ENCODE data around the gene HMOX2.

Gene HMOX2

GRCh38 chr16:4525634-4526277, 49.6 kb downstream of the HMOX2 start:
- POLR2A ChIA-PET = no interaction called here
- DNase-seq (ENCODE audit: extremely low spot score) = no peak
- TF ChIP-seq FOXM1 (IDR thresholded peaks at IDR 0.05; ENCODE audit: borderline replicate concordance) (no peak), ZNF384 (IDR thresholded peaks at IDR 0.05) (no peak)
- CTCF ChIA-PET = interaction anchor here (1.5 kb wide), 1 partner anchor 60 kb away, joined by 5 read pairs; no protein-coding TSS in a partner anchor

DNA sequence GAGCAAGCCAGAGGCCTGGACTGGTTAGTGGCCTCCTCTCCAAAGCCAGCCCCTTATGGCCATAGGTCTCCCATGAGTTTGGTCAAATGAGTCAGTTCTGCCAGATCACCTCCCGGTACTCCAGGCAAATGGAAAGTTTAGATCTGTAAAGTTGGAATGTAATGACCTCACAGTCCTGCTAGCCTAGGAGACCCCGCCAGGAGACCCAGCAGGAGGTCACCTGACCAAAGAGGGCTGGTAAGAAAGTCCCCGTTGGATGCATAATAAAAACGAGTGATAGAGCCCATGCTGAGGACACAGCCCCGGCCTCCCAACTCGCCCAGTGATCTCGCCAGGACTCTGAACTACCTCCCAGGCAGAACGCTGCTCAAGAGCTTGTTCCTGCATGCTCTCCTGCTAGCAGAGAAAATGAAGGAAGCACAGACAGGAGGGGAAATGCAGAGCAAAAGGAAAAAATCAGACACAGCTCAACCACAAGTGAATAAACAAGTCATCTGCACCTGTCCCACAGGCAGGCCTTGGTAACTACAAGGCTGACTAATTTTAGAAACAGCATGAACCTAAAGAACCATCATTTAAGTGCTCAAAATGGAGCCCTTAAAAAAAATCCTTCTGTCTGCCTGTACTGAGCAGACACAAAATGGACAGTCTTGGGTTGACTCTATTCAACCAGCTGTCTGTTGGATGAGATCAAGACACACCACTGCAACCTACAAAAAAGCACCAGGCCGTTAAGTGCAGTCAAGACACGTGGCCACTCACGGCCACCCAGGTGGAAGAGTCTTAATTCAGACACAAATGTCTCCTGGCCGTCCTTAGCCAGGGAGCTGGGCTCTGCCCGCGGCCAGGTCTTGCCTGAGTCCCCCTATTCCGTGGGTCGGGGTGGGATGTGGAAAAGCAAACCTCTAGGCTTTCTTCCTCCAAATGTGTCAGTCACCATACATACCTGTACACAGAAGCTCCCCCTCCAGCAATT, 53.2 kb downstream of the HMOX2 start:
- DNase-seq (ENCODE audit: extremely low spot score) = peak; percentile 37
- CTCF ChIA-PET = interaction anchor here (1.6 kb wide), 1 partner anchor 11 kb away, joined by 4 read pairs; no protein-coding TSS in a partner anchor
- POLR2A ChIA-PET = no interaction called here
- TF ChIP-seq, protein P1, sequence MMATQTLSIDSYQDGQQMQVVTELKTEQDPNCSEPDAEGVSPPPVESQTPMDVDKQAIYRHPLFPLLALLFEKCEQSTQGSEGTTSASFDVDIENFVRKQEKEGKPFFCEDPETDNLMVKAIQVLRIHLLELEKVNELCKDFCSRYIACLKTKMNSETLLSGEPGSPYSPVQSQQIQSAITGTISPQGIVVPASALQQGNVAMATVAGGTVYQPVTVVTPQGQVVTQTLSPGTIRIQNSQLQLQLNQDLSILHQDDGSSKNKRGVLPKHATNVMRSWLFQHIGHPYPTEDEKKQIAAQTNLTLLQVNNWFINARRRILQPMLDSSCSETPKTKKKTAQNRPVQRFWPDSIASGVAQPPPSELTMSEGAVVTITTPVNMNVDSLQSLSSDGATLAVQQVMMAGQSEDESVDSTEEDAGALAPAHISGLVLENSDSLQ (IDR thresholded peaks at IDR 0.05) = no peak; the same call in 1 of the 2 replicates
- TF ChIP-seq BHLHE40 (IDR thresholded peaks at IDR 0.05; ENCODE audit: borderline replicate concordance) (no peak), TARDBP (IDR thresholded peaks at IDR 0.05) (no peak), CTBP1 (IDR thresholded peaks at IDR 0.05; ENCODE audit: borderline replicate concordance) (no peak), LEF1 (IDR thresholded peaks at IDR 0.05; ENCODE audit: borderline replicate concordance) (no peak), ELF4 (IDR thresholded peaks at IDR 0.05) (no peak), FOXA1 (IDR thresholded peaks at IDR 0.05) (no peak)

DNA sequence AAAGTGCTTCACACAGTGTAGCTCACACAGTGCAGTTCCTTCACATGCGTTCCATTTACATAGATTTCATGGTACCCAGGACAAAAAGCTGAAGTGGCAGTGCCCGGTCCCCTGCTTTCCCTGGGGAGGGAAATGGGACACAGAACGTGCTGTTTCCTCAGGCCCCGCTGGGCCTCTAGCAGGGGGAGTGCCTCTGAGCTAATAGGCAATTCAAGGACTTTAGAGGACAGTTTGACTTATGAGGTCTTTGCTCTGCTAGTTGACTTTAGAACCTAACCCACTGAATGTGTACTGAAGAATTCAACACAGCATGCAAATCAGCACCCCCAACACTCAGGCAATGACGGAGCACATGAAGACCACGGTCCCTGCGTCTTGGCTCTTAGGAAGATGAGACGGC, 55.6 kb downstream of the HMOX2 start:
- ChIA-PET POLR2A (interaction anchor here (1.0 kb wide), 1 partner anchor 86 kb away, joined by 3 read pairs; no protein-coding TSS in a partner anchor), CTCF (interaction anchor here (1.2 kb wide), 1 partner anchor 14 kb away, joined by 4 read pairs; no protein-coding TSS in a partner anchor)
- no peak for DNase-seq (ENCODE audit: extremely low spot score)
- TF ChIP-seq LEF1 (IDR thresholded peaks at IDR 0.05; ENCODE audit: borderline replicate concordance) (no peak), TARDBP (IDR thresholded peaks at IDR 0.05) (no peak), HDGF (IDR thresholded peaks at IDR 0.05; ENCODE audit: borderline replicate concordance) (no peak), SP1 (IDR thresholded peaks at IDR 0.05) (no peak), CTBP1 (IDR thresholded peaks at IDR 0.05; ENCODE audit: borderline replicate concordance) (no peak), SUZ12 (IDR thresholded peaks at IDR 0.05) (no peak)
- TF ChIP-seq, protein P1 (IDR thresholded peaks at IDR 0.05) = no peak

DNA sequence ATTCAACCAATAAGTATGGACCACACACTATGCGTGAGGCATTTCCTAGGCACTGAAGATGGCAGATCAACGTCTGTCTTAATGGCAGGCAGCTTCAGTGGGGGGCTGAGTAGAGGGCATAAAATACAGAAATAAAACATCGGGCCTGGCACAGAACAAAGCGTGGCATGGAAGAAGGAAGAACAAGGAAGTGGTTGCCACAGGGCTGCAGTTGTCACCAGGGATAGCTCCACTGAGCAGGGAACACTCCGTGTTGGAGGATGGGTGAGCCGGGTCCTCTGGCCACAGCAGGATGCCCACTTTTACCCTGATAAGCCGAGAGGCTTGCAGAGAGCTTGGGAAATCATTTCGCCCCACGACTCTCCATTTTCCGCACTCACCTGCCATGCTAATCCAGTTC, 56.0 kb downstream of the HMOX2 start:
- no peak for TF ChIP-seq SP1 (IDR thresholded peaks at IDR 0.05)
- TF ChIP-seq, protein P1 (IDR thresholded peaks at IDR 0.05) = no peak
- no peak for TF ChIP-seq ZNF384 (IDR thresholded peaks at IDR 0.05)
- no peak for TF ChIP-seq FOXK2 (IDR thresholded peaks at IDR 0.05)
- no peak for TF ChIP-seq ELF4 (IDR thresholded peaks at IDR 0.05)
- no peak for TF ChIP-seq CTBP1 (IDR thresholded peaks at IDR 0.05; ENCODE audit: borderline replicate concordance)
- no peak for TF ChIP-seq NFRKB (IDR thresholded peaks at IDR 0.05)
- no peak for TF ChIP-seq FOXM1 (IDR thresholded peaks at IDR 0.05; ENCODE audit: borderline replicate concordance)
- no peak for TF ChIP-seq FOXA1 (IDR thresholded peaks at IDR 0.05)
- TF ChIP-seq BHLHE40 (IDR thresholded peaks at IDR 0.05; ENCODE audit: borderline replicate concordance) = no peak
- TF ChIP-seq ARNT (IDR thresholded peaks at IDR 0.05) = no peak
- TF ChIP-seq LEF1 (IDR thresholded peaks at IDR 0.05; ENCODE audit: borderline replicate concordance) = no peak
- TF ChIP-seq SUZ12 (IDR thresholded peaks at IDR 0.05) = no peak
- TF ChIP-seq HDGF (IDR thresholded peaks at IDR 0.05; ENCODE audit: borderline replicate concordance) = no peak
- no peak for TF ChIP-seq L3MBTL2 (conservative IDR thresholded peaks at IDR 0.05)
- TF ChIP-seq TARDBP (IDR thresholded peaks at IDR 0.05) = no peak
- ChIA-PET POLR2A (interaction anchor here (1.0 kb wide), 1 partner anchor 86 kb away, joined by 3 read pairs; no protein-coding TSS in a partner anchor), CTCF (interaction anchor here (0.6 kb wide), 1 partner anchor 20 kb away, joined by 3 read pairs; no protein-coding TSS in a partner anchor)
- no peak for DNase-seq (ENCODE audit: extremely low spot score)

GRCh38 chr16:4533490-4533889, 57.3 kb downstream of the HMOX2 start:
- DNase-seq (ENCODE audit: extremely low spot score) = no peak
- ChIA-PET CTCF (no interaction called here), POLR2A (no interaction called here)
- TF ChIP-seq BHLHE40 (IDR thresholded peaks at IDR 0.05; ENCODE audit: borderline replicate concordance) (no peak), TARDBP (IDR thresholded peaks at IDR 0.05) (no peak), HDGF (IDR thresholded peaks at IDR 0.05; ENCODE audit: borderline replicate concordance) (no peak), L3MBTL2 (conservative IDR thresholded peaks at IDR 0.05) (no peak), LEF1 (IDR thresholded peaks at IDR 0.05; ENCODE audit: borderline replicate concordance) (no peak), FOXK2 (IDR thresholded peaks at IDR 0.05) (no peak)
- TF ChIP-seq, protein P1 (IDR thresholded peaks at IDR 0.05) = no peak
